NCI-H2171 treated with DMSO at 0.1 percent for 48 hours (cell line): ENCODE results near the gene RBBP8NL.
A peak's percentile ranks its signal among the peaks of the same experiment; 100 is the strongest.

Source experiments
- DNase-seq: peaks from one replicate; lab custom pipeline; 2025; lab: John Stamatoyannopoulos, UW

Gene RBBP8NL

DNA sequence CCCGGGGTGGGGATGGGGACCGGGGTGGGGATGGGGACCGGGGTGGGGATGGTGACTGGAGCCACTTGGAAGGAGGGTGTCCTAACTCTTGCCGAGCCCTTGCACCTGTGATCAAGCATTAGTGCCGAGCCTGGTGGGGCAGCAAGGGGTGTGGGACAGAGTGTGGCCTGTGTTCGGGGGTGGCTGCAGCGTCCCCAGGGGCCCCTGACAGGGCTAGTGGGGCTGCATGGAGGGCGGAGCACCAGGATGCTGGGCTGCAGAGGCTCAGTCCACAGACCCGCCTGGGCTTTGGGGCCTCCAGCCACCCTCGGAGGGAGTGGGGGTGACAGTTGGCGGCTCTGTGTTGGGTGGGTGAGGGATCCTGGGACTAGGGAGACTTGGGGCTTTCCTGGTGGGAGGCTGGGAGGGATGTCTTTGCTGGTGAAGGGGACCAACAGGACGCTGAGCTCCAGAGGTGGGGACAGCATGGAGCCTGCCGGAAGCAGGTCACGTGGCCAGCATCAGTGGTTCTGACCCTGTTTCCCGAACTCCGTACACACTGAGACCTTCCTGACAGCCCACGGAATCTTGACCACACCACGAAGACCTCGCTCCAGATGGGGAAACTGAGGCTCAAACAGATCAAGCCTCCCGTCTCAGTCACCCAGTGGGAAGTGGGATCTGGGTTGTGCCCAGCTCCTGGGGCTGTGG is 4.6 kb downstream of the RBBP8NL start:
- DNase-seq = no peak

DNA sequence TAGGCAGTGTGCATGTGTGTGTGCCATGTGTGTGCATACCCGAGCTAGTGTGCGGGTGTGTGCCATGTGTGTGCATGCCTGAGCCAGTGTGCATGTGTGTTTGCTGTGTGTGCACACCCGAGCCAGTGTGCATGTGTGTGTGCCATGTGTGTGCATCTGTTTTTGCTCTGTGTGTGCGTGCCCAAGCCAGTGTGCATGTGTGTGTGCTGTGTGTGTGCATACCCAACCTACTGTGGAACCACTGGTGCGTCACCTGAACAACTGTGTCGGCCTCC is 5.7 kb downstream of the RBBP8NL start:
- DNase-seq = no peak

GRCh38 chr20:62420846-62421715 is 6.3 kb downstream of the RBBP8NL start:
- DNase-seq = no peak

GRCh38 chr20:62419759-62420158 is 7.6 kb downstream of the RBBP8NL start:
- DNase-seq = no peak

- no peak for DNase-seq
Observed at GRCh38 chr20:62418709-62419487, 8.4 kb downstream of the RBBP8NL start.

DNA sequence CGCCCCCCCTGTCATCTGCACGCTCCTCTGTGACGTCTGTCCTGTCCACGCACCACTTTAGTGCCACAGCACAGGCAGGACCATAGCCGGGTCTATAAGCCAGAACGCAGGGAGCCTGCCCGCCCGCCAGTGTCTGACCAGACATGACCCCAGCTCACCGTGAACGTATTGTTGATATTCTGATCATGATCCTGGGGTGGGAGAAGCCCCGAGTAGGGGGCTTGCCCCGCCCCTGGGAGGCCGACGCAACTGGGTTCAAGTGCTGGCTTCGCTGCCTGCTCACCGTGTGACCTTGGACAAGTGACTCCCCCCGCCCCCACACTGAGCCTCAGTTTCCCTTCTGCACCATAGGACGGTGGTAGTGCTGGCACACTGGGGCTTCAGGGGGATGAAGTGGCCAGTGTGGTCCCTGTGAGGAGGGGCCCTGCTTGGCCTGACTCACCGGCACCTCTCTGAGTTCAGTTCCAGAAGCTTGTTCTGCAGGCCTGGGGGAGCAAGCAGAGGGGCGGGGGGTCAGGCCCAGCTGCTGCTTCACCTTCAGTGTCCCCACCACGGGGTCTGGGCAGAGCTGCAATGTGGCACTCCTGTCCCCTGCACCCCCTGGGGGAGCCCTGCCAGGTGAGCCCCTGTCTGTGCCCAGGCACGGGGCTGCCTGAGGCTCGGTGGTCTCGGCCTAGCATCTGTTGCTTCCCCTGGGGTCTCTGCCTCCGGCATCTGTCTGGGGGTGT is 9.2 kb downstream of the RBBP8NL start:
- no peak for DNase-seq

- DNase-seq = no peak
Observed at GRCh38 chr20:62416651-62417637, 10.4 kb downstream of the RBBP8NL start.

DNA sequence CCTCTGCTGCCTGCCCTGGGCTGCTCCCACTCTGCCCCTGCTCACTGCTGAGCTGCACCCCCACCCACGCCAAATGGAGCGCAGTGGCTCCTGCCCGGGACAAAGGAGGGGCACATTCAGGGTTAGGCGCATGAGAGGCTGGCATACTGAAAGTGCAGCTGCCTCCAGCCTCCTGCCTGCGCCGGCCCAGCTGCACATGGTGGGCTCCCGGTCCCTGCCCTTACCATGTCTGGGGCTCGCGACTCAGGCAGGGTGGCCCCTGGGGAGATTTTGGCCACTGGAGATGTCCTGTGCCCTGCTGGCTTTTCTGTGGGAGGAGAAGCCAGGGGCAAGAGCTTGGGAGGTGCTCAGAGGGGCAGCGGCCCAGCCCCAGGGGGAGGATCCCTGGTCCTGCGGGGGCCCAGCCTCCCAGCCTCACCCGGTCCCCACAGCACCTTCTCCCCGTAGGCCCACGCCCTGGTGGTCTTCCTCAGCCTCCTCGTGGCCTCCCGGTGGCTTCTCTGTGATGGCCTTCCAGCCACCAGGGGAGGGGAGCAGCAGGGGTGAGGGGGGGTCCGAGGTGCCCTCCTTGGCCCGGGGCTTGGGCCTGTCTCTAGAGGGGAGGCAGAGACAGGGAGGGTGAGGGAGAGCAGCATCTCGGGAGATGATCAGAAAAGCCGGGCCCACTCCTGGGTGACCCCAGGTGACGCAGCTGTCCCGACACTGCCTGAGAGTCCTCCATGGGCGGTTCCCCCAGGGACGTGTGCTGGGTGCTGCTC is 11.8 kb downstream of the RBBP8NL start:
- no peak for DNase-seq

GRCh38 chr20:62413896-62414481 is 13.3 kb downstream of the RBBP8NL start:
- no peak for DNase-seq

DNA sequence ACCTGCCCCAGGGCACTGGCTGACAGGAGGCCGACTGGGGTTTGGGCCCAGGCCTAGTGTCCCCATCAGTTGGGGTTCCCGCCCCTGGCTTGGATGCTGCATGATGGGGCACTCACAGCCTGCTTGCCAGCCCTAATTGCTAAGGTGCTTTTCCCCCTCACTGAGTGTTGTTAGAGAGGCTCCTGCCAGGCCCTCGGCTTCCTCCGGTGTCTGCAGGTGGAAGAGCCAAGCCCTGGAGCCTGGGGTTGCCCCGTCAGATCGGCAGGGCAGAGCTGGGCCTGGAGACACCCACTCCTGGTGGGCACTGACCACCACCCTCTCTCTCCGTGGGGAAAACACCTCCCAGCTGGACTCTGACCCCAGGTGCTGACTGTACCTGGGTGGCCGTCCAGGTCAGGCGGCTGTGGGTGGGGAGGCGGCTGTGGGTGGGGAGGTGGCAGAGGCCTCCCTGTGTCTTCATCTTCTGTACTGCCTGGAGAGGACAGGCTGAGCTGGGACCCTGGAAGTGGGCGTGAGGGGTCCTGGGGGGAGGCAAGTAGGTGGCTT is 14.2 kb downstream of the RBBP8NL start:
- no peak for DNase-seq

GRCh38 chr20:62412194-62413024 is 14.9 kb downstream of the RBBP8NL start:
- DNase-seq = no peak

GRCh38 chr20:62411479-62412193 is 15.7 kb downstream of the RBBP8NL start:
- DNase-seq = no peak

GRCh38 chr20:62410746-62411478 is 16.4 kb downstream of the RBBP8NL start:
- DNase-seq = no peak

GRCh38 chr20:62409931-62410745 is 17.2 kb downstream of the RBBP8NL start:
- DNase-seq = peak; percentile 80

- DNase-seq = no peak
Observed at GRCh38 chr20:62409086-62409853, 18.1 kb downstream of the RBBP8NL start.

DNA sequence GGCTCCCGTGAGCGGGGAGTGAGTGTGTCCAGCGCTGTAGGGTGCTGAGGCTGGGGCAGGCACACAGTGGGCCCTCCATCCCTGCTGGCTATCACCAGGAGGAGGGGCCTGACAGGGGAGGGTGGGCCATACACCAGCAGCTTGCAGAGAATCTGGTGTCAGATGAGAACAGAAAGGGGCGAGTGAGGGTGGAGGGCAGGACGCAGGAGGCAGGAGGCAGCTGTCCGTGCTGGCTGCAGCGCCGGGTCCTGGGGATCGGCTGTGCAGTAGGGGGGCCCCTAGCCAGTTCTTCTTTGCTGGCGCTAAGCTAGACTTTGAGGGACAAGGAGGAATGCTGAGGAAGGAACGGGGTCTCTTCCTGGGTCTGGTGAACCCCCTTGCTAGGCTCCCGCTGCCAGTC is 18.7 kb downstream of the RBBP8NL start:
- DNase-seq = no peak
